HG03095 (cell line): Measurements from ENCODE around the gene EIF2AK2.
"Not testable (repeated sequence)": the region's sequence is repeated elsewhere in the genome, so short reads cannot be mapped to it uniquely, and the experiment has no call there.

Source experiments
- ATAC-seq: cut with Tn5 transposase; IDR thresholded peaks from one replicate; pipeline ENCODE4 v1.9.1; 2021; ENCODE audit warnings: moderate library complexity; ENCODE audit not compliant: unreplicated experiment

Gene EIF2AK2

DNA sequence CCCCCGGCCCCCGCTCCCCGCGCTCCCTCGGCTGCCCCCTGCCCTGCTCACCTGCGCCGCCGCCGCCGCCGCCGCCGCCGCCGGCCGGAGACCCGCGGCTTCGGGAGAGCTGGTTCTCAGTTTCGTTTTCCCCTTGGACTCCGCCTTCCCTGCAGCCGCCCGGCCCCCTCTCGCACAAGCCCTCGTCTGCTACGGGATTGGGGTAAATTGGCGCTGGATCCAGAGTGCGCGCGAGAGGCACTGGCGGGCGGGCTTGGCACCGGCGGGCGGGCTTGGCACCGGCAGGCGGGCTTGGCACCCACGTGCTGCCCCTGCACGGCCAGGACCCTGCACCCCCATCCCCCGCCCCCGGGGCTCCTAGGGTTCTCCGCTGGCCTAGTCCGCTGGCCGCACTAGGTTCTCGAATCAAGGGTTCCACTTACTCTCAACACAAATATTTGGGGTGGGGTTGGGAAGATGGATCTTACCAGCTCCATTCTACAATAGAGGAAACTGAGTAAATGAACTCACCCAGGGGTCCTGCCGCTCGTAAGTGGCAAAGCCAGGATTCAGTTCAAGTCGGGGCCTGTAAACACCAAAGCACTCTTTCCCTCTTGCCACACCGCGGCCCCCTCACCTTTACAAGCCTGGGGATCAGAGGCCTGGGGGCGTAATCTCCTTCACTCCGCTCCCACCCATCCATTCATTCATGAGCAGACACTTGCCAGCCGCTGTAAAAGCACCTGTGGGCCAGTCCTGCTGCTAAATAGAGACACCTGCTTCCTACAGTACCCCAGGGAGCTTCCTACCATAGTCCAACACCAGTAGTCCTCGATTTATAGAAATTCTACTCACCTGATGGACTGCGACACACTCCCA is at the start of gene EIF2AK2:
EIF2AK2 (minus strand) TSS at position 124 of the 858 bp plus-strand sequence. CDS start 9,174 bp downstream, outside the sequence.
- peak; percentile 82 for ATAC-seq

DNA sequence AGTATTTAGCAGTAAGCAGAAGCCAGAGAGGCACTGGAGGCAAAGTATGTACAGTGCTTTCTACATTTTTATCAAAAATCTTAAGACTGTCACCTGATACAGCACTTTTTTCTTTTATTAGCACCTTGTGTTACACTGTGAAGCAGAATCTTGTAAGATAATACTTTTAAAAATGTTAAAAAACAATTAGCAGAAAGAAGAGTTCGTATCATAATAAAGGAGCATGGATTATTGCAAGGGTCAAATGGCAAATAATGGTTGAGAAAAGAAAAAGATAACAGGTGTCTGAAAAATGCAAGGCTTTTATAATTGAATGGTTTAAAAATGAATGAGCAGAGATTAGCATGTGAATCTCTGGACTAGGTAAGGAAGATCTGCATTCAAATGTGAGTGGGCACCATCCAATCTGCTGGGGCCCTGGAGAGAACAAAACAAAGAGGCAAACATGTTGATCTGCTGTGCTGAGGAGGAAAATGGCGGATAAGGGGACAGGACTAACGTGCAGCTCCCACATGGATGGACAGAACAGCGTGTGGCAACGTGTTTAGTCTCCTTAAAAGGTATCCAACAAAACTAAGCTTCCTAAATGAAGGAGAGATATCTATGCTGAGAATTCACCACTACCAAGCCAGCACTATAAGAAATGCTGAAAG is 49.0 kb upstream of the EIF2AK2 start:
- no peak for ATAC-seq

- not testable (repeated sequence) for ATAC-seq
Observed at GRCh38 chr2:37205071-37205661, 48.4 kb upstream of the EIF2AK2 start.

DNA sequence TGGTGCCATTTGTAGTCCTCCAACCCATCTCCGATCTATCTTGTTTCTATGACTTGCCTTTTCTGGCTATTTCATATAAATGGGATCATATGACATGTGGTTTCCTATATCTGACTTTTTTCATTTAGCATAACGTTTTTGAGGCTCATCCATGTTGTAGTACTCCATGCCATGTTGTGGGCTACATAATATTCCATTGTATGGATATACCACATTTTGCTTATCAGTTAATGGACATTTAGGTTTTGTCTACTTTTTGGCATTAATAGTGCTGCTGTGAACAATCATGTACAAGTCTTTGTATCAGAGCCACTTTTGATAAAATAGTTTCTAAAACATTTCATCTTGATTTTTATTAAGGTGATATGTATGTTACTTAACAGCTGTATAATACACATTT is 46.9 kb upstream of the EIF2AK2 start:
- ATAC-seq, result no peak

GRCh38 chr2:37201766-37202165 is 45.0 kb upstream of the EIF2AK2 start:
- no peak for ATAC-seq

DNA sequence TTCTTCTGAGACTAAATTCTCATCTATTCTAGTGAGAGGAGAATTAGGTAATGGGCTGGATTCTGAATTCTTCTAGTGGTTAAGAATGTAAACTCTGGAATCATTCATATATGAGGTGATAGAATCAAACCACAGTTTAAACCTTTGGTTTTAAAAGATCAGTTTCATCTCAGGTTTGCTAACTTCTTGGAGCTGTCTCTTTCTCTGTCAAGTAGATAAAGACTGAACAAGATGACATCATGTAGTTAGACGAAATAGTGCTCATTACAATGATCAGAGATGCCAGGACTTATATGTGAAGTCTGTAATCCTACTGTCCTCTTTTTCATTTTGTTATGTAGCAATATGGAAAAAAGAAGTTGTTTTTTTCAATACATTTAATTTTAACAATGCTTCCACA is 44.4 kb upstream of the EIF2AK2 start:
- no peak for ATAC-seq

DNA sequence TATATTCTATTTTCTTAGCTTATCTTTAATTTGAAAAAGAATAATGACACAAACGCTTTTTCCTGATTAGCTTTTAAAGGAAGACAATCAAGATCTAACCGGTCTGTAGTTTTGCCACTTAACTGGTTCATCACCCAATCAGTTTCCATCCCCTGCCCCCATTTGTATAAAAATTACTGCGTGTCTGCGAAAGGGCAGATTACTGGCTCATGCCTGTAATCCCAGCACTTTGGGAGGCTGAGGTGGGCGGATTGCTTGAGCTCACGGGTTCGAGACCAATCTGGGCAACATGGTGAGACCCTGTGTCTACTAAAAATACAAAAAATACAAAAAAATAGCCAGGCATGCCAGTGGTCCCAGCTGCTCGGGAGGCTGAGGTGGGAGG is 41.9 kb upstream of the EIF2AK2 start:
- ATAC-seq, result no peak

DNA sequence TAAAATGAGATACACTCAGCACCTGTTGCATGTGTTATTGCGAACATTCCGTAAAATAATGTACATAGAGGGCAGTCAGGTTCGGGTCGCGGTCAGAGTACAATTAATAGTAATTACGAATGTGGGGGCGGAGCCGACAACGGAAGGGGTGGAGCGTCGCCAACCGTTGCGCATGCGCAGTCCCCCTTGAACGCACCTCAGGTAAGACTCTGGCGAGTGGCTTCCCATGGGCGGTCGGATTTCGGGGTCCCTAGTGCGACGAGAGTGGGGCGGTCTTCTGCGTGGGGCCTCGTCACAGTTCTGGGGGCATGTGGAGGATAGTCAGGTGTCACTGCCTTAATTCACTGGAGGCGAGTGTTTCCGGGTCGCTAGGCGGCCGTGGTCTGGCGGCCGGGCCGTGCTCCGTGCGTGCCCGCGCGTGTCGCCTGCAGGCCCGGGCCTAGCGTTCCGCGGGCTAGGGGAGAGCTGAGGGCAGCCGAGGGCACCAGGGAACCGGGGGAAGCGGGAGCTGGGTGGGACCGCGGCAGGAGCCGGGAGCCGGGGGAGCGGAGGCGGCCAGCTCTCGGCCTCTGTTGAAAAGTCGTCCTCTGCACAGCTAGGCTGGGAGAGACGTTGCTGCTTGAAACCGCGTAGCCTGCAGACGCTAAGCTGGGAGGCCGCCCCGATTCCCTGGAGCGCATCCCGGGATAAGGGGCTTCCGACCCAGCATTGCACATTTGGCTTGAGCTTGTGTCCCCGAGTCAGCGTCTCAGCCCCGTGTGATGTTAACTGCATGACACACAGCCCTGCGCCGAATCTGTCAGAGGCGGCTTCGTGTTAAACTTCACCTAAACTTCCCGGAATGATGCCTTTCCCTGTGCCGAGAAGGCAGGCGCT is 39.8 kb upstream of the EIF2AK2 start, which contains the start of gene CEBPZOS:
CEBPZOS (plus strand) TSS at position 177 of the 876 bp plus-strand sequence. CDS start 3,209 bp downstream, outside the sequence.
- peak; percentile 59 for ATAC-seq

DNA sequence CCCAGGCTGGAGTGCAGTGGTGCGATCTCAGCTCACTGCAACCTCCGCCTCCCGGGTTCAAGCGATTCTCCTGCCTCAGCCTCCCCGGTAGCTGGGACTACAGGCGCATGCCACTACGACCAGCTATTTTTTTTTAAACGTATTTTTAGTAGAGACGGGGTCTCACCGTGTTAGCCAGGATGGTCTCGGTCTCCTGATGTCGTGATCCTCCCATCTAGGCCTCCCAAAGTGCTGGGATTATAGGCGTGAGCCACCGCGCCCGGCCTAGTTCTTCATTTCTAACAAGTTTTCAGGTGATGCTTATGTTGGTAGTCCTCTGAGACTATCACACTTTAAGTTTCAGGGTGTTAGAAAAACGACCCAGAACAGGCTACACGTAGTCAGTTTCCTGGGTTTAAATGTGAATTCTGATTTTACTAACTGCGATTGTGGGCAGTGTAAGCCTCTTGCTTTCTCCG is 39.1 kb upstream of the EIF2AK2 start:
- not testable (repeated sequence) for ATAC-seq

GRCh38 chr2:37192551-37192950 is 35.8 kb upstream of the EIF2AK2 start:
- no peak for ATAC-seq

GRCh38 chr2:37191747-37192146 is 35.0 kb upstream of the EIF2AK2 start:
- ATAC-seq, result no peak

DNA sequence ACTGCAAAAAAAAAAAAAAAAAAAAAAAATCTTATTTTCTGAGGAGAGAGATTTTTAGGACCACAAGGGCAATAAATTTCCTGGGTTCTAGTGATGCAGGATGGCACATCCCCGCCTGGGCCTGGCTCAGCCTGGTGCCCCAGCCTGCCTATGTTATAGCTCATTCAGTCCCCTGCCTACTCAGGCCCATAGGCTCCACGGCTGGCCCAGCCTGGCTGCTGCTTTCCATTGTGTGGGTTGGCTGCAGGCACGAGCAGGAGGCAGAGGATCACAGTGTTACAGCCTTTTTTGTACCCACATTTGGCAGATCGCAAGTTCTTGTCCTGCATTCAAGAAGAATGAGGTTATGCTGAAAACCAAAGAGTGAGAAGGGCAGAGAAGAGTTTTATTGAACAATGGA is 34.5 kb upstream of the EIF2AK2 start:
- ATAC-seq, result no peak

DNA sequence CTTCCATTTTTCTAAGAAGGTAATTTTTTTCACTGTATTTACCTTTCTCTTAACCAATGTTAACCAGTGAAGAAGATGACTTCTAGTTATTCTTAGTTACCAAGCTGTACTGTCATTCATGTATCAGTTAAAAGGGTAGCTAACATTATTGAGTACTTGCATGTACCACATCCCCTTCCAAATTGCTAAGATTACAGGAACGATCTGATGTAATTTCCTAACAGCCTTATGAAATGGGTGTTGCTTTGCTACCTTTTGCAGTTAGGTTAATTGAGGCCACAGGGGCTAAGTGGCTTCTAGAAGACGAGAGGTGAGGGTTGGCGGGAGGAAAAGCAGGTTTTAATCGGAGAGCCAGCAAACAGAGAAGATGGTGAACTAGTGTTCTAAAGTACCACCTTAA is 33.5 kb upstream of the EIF2AK2 start:
- ATAC-seq, result no peak

DNA sequence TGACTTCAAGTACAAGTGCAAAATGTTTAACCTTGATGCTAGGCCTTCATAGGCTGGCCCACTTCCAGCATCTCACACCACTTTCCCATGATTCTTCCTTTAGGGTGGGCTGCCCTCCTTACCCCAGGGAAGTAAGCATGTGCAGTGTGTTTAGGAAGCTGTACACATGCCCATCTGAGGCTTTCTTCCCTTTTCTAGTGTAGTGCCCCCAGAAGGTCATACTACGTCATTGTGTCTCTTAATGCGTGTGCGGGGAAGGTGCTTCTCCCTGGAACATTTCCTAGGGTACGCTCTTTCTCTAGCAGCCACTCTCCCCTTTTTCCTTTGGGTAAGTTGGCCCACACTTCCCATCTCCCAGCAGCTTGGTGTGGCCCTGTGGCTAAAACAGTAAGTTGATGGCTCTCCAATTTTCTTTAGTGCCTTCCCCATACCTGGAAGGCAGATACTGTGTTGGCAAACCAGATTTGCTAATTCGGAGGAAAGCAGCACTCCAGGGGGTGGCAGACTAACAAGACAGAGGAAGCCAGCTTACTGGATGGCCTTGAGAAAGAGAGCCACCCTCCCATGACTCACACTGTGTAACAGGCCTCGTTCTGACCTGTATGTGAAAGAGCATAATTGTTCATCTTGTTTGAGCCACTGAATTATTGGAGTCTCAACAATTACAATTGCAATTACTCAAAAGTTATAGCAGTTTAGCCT is 32.8 kb upstream of the EIF2AK2 start:
- ATAC-seq, result no peak

DNA sequence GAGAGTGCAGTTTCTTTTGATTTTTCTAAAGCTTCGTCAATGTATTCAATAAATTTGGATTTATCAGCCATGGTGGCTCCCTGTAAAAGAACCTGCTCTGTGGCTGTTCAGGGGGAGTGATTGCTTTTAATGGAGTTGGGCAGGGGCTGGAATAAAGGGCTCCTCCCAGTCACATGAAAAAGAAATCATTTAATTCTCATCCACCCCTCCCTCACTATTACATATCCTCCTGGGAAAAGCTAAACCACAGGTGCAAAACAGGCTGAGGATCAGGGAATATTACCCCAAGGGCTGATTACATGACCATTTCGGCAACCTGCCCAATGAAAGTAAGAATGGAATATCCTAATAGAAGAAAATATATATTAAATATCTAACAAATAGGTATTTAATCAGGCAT is 31.8 kb upstream of the EIF2AK2 start, which contains the start of gene SULT6B1:
SULT6B1 (minus strand) TSS at position 101 of the 400 bp plus-strand sequence; CDS start at position 71, 30 bp downstream.
- ATAC-seq, result no peak

- no peak for ATAC-seq
Observed at GRCh38 chr2:37181726-37182684, 25.2 kb upstream of the EIF2AK2 start.

DNA sequence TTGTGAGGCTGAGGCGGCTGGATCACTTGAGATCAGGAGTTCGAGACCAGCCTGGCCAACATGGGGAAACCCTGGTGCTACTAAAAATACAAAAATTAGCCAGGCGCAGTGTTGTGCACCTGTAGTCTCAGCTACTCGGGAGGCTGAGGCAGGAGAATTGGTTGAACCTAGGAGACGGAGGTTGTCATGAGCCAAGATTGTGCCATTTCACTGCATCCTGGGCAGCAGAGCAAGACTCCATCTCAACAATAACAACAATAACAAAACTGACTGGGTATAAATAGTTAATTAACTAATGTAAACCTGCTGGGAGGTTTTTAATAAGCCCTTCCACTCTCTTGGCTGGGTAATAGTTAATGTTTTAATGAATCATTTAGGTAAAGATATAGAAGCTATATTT is 23.9 kb upstream of the EIF2AK2 start:
- no peak for ATAC-seq

DNA sequence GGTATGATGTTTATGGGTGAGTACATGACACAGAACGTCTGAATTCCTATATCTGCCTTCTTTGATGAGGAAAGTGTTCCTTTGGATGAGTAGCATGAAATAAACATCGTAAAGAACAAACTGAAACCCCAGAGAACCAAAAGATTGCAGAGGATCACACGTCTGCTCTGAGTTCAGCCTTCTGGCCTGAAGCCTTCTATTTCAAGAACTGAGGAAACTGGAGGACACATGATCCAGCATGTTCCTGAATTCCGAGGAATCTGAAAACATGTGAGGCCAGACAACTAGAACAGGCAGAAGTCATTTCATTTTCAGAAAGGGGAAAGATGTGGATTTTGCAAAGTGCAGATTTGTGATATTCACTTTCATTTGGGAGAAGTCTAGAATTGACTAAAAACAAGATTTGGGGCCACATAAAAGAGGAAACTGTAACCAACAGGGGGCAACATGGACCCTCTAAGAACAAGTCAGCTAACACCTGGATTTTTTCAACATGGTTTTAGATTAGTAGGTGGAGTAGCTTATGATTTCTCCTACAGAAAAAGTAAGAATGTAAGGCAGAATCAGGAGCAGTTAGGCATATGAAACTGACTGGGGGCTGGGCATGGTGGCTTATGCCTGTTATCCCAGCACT is 23.3 kb upstream of the EIF2AK2 start:
- ATAC-seq, result no peak
